ENCODE data around the gene ATP10A. TPM values are rescaled to one million over a fixed set of nuclear protein-coding genes. Genes with fewer than 3 reads are reported as not detected.

ATP10A gene
- total RNA-seq, 1 donor from 2014 or later = 1.9 TPM

DNA sequence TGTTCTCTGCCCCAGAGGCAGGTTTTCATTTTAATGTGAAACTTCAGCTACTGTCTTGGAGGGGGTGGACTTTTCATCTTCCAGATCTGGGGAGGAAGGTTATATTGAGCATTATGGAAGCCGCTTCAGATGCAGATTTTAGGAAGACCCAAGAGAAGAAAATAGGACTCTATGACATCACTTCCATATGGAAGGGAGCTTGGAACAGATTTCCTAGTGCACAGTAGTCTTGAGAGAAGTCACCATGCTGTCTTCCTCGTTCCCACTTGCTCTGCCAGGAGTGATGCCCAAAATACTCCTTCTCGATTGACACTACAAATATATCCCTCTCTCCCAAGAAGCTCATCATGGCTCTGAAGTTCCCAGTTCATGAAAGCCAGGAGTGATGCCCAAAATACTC is 197.2 kb downstream of the ATP10A start:
- Mint-ChIP-seq H3K36me3 (no peaks in the 10 kb centered on the region), H3K9me3 (no peaks in the 10 kb centered on the region), H3K27me3 (peaks cover 14% of the 10 kb centered on the region), H3K27ac (no peak overlapping the region), H3K4me1 (ENCODE audit: unreplicated experiment) (peaks cover 13% of the 10 kb centered on the region), H3K4me3 (no peak overlapping the region)
- TF ChIP-seq, protein P1, sequence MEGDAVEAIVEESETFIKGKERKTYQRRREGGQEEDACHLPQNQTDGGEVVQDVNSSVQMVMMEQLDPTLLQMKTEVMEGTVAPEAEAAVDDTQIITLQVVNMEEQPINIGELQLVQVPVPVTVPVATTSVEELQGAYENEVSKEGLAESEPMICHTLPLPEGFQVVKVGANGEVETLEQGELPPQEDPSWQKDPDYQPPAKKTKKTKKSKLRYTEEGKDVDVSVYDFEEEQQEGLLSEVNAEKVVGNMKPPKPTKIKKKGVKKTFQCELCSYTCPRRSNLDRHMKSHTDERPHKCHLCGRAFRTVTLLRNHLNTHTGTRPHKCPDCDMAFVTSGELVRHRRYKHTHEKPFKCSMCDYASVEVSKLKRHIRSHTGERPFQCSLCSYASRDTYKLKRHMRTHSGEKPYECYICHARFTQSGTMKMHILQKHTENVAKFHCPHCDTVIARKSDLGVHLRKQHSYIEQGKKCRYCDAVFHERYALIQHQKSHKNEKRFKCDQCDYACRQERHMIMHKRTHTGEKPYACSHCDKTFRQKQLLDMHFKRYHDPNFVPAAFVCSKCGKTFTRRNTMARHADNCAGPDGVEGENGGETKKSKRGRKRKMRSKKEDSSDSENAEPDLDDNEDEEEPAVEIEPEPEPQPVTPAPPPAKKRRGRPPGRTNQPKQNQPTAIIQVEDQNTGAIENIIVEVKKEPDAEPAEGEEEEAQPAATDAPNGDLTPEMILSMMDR (conservative IDR thresholded peaks at IDR 0.05) = no peak
- DNase-seq (ENCODE audit: extremely low spot score, unreplicated experiment) = no peak

DNA sequence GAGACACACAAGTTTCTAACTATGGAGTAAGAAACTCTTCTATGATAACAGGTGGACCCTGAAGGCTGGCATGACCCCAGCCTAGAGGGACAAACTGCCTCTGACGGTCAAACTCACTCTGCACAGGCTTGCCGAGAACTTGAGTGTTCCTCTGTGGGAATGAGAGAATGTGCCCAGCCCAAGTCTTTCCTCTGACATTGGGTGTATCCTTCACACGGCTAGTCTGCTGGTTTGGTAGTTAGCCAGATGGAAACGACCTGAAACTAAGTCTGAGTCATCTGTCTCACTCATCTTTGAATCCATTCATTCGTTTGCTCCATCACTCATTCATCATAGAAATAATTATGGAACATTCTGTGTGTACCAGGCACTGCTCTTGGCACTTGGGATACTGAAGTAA is 198.4 kb downstream of the ATP10A start:
- Mint-ChIP-seq H3K9me3 (no peaks in the 10 kb centered on the region), H3K27me3 (peaks cover 5% of the 10 kb centered on the region), H3K4me1 (ENCODE audit: unreplicated experiment) (peaks cover 2% of the 10 kb centered on the region), H3K36me3 (no peaks in the 10 kb centered on the region), H3K4me3 (no peak overlapping the region), H3K27ac (no peak overlapping the region)
- TF ChIP-seq, protein P1 (conservative IDR thresholded peaks at IDR 0.05) = no peak
- no peak for DNase-seq (ENCODE audit: extremely low spot score, unreplicated experiment)

DNA sequence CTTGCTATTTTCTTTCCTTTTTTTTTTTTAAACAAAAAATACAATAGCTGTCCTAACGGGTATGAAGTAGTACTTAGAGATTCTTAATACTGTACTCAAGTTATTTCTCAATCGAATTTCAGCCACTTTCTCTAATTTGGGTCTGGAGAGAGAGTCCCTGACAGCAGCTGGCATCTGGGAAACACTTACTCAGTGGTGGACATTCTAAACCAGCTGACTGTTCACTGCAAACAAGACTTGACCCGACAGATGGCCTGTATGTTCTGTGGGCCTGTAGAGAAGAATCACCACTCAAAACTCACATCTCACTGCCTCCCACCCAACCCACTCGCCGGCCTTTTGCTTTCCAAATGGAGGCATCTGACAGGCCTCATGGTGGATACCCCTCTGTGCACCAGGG is 199.6 kb downstream of the ATP10A start:
- Mint-ChIP-seq H3K27ac (no peak overlapping the region), H3K9me3 (no peaks in the 10 kb centered on the region), H3K36me3 (no peaks in the 10 kb centered on the region), H3K27me3 (peaks cover 4% of the 10 kb centered on the region), H3K4me3 (no peak overlapping the region), H3K4me1 (ENCODE audit: unreplicated experiment) (no peaks in the 10 kb centered on the region)
- TF ChIP-seq, protein P1 (conservative IDR thresholded peaks at IDR 0.05) = no peak
- DNase-seq (ENCODE audit: extremely low spot score, unreplicated experiment) = no peak

DNA sequence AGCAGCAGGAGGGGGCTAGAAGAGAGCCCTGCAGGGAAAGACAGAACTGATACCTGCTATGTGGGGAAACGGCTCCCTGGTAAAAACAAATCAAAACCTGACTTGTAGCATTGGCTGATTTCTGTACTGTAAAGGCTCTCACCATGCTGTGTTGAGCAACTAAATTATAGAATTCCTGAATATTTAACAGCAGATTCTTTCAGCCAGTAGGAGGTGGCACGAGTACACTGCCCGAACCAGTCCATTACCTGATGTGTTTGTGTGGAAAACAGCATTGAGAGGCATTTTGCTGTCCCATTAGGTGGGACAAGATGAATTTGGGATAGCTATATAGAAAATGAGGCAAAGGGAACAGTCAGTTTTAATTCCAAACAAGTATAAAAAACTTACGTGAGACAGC is 201.2 kb downstream of the ATP10A start:
- Mint-ChIP-seq H3K4me1 (ENCODE audit: unreplicated experiment) (no peaks in the 10 kb centered on the region), H3K27me3 (peaks cover 4% of the 10 kb centered on the region), H3K36me3 (no peaks in the 10 kb centered on the region), H3K27ac (no peak overlapping the region), H3K4me3 (no peak overlapping the region), H3K9me3 (no peaks in the 10 kb centered on the region)
- DNase-seq (ENCODE audit: extremely low spot score, unreplicated experiment) = no peak
- TF ChIP-seq, protein P1 (conservative IDR thresholded peaks at IDR 0.05) = no peak

DNA sequence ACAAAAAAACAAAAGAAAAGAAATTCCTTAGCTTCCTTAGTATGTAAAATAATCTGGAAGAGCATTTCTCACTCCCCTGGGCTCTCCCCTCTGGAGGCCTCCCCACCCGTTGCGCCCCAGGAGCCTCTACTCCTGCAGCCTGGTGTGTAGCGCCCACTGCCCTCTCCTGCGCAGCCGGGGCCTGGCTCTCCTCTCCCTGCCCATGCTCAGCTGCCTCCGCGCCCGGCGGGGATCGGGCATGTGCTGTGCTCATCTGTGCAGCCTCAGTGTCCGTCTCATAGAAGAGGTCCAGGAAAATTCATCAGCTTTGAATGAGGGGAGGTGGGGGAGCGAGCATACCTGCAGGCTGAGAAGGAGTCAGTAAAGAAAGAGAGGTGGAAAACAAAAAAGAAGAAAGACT is 203.9 kb downstream of the ATP10A start:
- no peak overlapping the region for H3K4me3 Mint-ChIP-seq
- no peaks in the 10 kb centered on the region for H3K9me3 Mint-ChIP-seq
- H3K27me3 Mint-ChIP-seq = peaks cover 4% of the 10 kb centered on the region
- no peaks in the 10 kb centered on the region for H3K36me3 Mint-ChIP-seq
- H3K27ac Mint-ChIP-seq = no peak overlapping the region
- DNase-seq (ENCODE audit: extremely low spot score, unreplicated experiment) = no peak
- no peaks in the 10 kb centered on the region for H3K4me1 Mint-ChIP-seq (ENCODE audit: unreplicated experiment)
- TF ChIP-seq, protein P1 (conservative IDR thresholded peaks at IDR 0.05) = no peak

DNA sequence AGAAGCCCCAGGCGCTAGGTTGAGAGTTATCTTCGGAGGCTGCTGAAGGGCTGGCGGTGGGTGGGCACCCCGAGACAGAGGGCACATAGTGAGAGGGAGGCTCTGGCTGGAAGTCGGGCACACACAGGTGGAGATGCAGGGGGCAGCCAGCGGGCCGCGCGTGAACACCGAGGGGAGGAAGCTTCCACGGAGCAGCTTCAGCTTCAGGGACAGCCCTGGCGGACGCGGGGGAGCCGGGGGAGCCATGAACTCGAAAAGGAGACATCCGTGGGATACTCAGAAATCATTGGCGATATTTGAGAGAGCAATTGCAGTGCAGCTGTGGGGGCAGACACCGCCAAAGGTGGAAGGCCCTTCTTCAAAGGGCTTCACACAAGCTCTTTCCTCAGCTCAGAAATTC is 204.6 kb downstream of the ATP10A start:
- Mint-ChIP-seq H3K9me3 (no peaks in the 10 kb centered on the region), H3K27me3 (peaks cover 4% of the 10 kb centered on the region), H3K36me3 (no peaks in the 10 kb centered on the region), H3K4me3 (no peak overlapping the region), H3K4me1 (ENCODE audit: unreplicated experiment) (no peaks in the 10 kb centered on the region), H3K27ac (no peak overlapping the region)
- DNase-seq (ENCODE audit: extremely low spot score, unreplicated experiment) = no peak
- TF ChIP-seq, protein P1 (conservative IDR thresholded peaks at IDR 0.05) = no peak

All from type B pancreatic cell (in vitro differentiated cells).